ENCODE measurements around the gene MCF2L2. TPM values are rescaled to one million over a fixed set of nuclear protein-coding genes. Genes with fewer than 3 reads are reported as not detected.

MCF2L2 gene
- total RNA-seq, 1 donor from 2014 or later, result not detected

GRCh38 chr3:183328164-183328563 lies 100.3 kb downstream of the MCF2L2 start:
- DNase-seq (ENCODE audit: low spot score in 2 of 2), result no peak
- H3K4me1 ChIP-seq, result no peaks in the 10 kb centered on the region

GRCh38 chr3:183327343-183327742 lies 101.1 kb downstream of the MCF2L2 start:
- intact Hi-C loops (cut with DNase I), result no loop called here
- Histone ChIP-seq H3K9me3 (no peaks in the 10 kb centered on the region), H3K36me3 (no peaks in the 10 kb centered on the region), H3K27me3 (no peaks in the 10 kb centered on the region), H3K4me1 (no peaks in the 10 kb centered on the region), H3K27ac (no peak overlapping the region), H3K4me3 (no peak overlapping the region)
- peak in 1 of 3 experiments; percentile 16 for TF ChIP-seq CTCF (IDR thresholded peaks at IDR 0.05)
- DNase-seq (ENCODE audit: low spot score in 2 of 2), result no peak

More at GRCh38 chr3:183328164-183328563, 100.3 kb downstream of the MCF2L2 start:
- Histone ChIP-seq H3K36me3 (no peaks in the 10 kb centered on the region), H3K27ac (no peak overlapping the region), H3K9me3 (no peaks in the 10 kb centered on the region), H3K27me3 (no peaks in the 10 kb centered on the region), H3K4me3 (no peak overlapping the region)
- intact Hi-C loops (cut with DNase I), result no loop called here
- TF ChIP-seq CTCF (IDR thresholded peaks at IDR 0.05), result no peak

GRCh38 chr3:183324083-183324482 lies 104.3 kb downstream of the MCF2L2 start:
- Histone ChIP-seq H3K9me3 (no peaks in the 10 kb centered on the region), H3K36me3 (no peaks in the 10 kb centered on the region), H3K4me1 (no peaks in the 10 kb centered on the region), H3K27ac (no peak overlapping the region), H3K27me3 (no peaks in the 10 kb centered on the region), H3K4me3 (no peak overlapping the region)
- TF ChIP-seq CTCF (IDR thresholded peaks at IDR 0.05), result no peak
- intact Hi-C loops (cut with DNase I), result no loop called here
- no peak for DNase-seq (ENCODE audit: low spot score in 2 of 2)

GRCh38 chr3:183319371-183319770 lies 109.0 kb downstream of the MCF2L2 start:
- Histone ChIP-seq H3K4me3 (no peak overlapping the region), H3K4me1 (no peaks in the 10 kb centered on the region), H3K27me3 (no peaks in the 10 kb centered on the region), H3K36me3 (no peaks in the 10 kb centered on the region), H3K9me3 (no peaks in the 10 kb centered on the region), H3K27ac (no peak overlapping the region)
- no peak for DNase-seq (ENCODE audit: low spot score in 2 of 2)
- intact Hi-C loops (cut with DNase I), result no loop called here
- TF ChIP-seq CTCF (IDR thresholded peaks at IDR 0.05), result no peak

GRCh38 chr3:183318877-183319276 lies 109.5 kb downstream of the MCF2L2 start:
- Histone ChIP-seq H3K36me3 (no peaks in the 10 kb centered on the region), H3K4me1 (no peaks in the 10 kb centered on the region), H3K27ac (no peak overlapping the region), H3K27me3 (no peaks in the 10 kb centered on the region), H3K4me3 (no peak overlapping the region), H3K9me3 (no peaks in the 10 kb centered on the region)
- TF ChIP-seq CTCF (IDR thresholded peaks at IDR 0.05), result no peak
- no peak for DNase-seq (ENCODE audit: low spot score in 2 of 2)
- intact Hi-C loops (cut with DNase I), result no loop called here
